Measurements from ENCODE around the gene PGAP2.

GRCh38 chr11:3817181-3817800 is 8.9 kb downstream of the PGAP2 start:
- no peak for TF ChIP-seq POLR2A (IDR thresholded peaks at IDR 0.05; ENCODE audit: low read length)
- TF ChIP-seq GATA1 (IDR thresholded peaks at IDR 0.05; ENCODE audit: low read depth, low read length) = no peak

All from erythroblast (primary cell).